NCI-H82 treated with DMSO at 0.1 percent for 48 hours (cell line): ENCODE results near the gene ITGB4.

ENCODE experiments used
- DNase-seq: peaks from one replicate; lab custom pipeline; 2025; ENCODE audit not compliant: unreplicated experiment; lab: John Stamatoyannopoulos, UW

ITGB4 gene

DNA sequence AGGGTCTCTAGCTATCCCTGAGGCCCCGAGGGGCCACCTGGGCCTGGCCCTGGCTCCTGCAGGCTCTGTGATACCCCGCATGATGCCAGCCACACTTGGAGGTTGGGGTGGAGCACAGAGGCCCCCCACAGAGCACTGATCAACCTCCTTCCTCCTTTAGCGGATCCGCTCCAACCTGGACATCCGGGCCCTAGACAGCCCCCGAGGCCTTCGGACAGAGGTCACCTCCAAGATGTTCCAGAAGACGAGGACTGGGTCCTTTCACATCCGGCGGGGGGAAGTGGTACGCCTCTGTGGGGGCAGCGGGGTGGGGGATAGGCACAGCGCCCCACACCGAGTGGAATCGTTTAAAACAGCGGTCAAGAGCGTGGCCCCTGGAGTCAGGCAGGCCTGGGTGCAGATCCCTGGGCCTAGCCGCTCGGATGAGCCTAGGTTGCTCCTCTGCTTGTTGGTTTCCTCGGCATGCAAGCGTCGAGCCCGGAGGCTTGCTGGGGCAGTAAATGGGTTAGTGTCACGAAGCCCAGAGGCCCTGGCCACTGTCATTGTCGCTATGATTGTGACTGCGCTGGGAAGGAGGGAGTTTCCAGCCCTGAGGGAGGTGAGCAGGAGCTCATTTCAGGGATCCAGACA is 9.9 kb downstream of the ITGB4 start:
- DNase-seq = no peak

DNA sequence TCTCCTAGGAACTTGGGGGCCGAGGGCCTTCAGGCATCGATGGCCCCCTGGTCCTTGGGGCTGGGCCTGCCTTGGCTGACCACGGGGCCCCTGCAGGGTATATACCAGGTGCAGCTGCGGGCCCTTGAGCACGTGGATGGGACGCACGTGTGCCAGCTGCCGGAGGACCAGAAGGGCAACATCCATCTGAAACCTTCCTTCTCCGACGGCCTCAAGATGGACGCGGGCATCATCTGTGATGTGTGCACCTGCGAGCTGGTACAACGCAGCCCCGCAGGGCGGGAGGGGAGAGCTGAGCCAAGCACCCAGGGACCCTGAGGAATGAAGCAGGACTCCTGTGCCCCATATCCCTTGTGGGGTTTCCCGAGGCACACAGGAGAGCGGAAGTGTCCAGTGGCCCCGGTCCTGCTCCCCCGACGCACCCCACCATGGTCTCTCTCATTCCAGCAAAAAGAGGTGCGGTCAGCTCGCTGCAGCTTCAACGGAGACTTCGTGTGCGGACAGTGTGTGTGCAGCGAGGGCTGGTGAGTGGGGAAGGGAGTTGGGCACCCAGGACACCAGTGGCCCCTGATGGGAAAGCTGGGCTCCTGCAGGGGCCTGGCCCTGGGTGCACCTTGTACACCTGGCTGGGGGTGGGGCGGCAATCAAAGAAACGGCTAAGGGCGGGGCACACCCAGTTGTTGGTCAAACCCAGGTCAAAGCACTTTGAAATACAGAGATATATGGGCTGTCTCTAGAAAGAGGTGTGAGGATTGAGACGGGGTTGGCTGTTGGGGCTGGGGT is 10.6 kb downstream of the ITGB4 start:
- DNase-seq = no peak

DNA sequence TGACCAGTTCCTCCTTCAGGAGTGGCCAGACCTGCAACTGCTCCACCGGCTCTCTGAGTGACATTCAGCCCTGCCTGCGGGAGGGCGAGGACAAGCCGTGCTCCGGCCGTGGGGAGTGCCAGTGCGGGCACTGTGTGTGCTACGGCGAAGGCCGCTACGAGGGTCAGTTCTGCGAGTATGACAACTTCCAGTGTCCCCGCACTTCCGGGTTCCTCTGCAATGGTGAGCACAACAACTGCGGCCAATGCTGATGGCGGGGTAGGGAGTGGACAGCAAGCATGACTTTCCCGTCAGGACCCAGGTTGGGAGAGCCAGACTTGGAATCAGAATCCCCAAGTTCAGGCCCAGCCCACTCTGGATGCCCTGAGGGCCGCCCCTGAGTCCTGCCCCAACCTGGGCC is 12.2 kb downstream of the ITGB4 start:
- DNase-seq = no peak

DNA sequence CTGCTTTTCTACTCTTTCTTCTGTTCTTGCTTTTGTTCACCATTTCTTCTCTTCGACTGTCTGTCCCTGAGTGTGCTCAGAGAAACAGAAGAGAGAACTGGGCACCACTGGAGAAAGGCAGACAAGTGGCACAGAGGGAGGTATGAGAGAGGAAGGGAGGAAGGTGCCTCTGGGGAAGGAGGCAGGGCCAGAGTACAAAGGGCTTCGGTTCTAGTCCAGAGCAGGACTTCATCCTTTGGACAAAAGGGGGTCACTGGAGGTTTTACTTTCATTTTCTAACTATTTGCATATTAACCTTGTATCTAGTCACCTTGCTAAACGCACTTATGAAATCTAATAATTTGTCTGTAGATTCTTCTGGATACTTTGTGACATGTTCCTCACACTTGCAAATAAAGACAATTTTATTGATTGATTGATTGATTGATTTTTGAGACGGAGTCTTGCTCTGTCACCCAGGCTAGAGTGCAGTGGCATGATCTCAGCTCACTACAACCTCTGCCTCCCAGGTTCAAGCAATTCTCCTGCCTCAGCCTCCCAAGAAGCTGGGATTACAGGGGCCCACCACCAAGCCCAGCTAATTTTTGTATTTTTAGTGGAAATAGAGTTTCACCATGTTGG is 13.5 kb downstream of the ITGB4 start:
- DNase-seq = no peak

DNA sequence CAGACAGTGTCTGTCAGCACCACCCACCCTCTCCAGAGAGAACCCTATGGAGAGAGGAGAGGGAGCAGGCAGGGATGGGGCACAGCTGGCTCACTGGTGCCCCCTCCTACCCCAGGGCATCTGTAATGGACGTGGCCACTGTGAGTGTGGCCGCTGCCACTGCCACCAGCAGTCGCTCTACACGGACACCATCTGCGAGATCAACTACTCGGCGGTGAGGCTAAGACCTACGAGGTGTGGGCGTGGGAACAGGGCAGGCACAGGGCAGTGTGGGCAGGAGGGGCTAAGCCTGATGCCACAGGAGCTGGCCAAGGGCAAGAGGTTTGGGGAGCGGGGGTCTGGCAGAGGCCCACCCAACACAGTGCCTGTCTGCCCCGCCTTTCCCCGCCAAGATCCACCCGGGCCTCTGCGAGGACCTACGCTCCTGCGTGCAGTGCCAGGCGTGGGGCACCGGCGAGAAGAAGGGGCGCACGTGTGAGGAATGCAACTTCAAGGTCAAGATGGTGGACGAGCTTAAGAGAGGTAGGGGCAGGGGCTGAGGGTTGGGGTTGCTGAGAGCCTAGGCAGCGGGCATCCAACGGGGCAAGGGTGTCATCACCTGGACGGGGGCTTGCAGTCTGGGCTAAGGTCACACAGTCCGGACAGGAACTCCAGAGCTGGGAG is 15.0 kb downstream of the ITGB4 start:
- DNase-seq = no peak

DNA sequence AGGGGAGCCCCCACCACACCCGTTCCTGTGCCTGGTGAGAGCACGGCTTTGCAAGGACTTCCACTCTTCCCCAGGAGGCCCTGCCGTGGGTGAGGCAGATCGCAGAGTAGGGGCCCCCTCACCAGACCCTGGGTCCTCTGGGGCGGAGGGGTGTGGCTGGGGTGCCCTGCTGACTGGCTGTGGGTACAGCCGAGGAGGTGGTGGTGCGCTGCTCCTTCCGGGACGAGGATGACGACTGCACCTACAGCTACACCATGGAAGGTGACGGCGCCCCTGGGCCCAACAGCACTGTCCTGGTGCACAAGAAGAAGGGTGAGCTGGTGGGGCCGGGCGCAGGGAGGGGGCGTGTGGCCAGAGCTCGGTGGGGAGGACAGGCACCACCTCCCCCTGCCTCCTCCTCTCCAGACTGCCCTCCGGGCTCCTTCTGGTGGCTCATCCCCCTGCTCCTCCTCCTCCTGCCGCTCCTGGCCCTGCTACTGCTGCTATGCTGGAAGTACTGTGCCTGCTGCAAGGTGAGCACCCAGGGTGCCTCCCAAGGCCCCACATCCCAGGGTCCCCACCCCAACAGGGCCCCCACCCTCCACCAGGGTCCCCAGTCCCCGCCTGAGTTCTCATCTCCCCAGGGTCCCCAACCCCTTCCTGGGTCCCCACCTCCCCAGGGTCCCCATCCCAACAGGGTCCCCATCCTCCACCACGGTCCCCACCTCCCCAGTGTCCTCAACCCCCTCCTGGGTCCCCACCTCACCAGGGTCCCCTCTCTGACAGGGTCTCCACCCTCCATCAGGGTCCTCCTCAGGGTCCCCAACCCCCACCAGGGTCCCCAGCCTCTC is 16.1 kb downstream of the ITGB4 start:
- DNase-seq = no peak

DNA sequence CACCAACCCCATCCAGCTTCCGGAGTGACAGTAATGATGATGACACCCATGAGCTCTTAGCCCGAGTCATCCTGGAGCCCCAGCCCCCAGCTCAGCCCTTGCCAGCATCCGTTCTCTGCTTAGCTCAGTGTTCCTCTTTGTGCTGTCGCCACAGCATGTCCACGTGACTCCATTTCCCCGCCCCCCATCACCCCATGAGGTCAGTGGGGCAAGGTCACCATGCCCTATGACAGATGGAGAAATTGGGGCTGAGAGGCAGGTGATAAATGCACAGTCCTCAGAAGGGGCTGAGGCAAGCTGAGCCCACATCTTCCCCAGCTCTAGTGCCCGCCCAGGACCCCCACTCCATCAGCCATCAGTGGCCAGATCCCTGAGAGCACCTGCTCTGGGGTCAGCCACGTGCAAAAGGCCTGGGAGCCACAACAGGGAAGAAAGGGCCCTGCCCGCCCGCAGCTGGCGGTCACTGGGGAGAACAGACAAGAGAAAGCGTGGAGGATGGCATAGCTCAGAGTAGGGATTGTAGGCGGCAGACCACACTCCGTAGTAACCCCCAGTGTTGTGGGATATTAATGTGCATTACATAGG is 17.1 kb downstream of the ITGB4 start:
- no peak for DNase-seq

DNA sequence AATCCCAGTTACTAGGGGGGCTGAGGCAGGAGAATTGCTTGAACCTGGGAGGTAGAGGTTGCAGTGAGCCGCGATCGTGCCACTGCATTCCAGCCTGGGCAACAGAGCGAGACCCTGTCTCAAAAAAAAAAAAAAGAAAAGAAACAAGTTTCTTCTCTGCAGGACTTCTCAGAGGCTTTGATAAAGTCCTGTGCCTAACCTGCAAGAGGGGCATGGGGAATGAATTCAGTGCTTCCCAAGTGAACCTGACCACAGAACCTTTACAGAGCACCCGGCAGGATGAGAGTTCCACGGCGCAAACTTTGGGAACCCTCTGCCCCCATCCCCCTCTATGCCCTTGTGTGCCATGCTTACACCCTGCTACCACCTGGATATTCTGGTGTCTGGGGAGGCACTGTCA is 17.9 kb downstream of the ITGB4 start:
- DNase-seq = no peak

DNA sequence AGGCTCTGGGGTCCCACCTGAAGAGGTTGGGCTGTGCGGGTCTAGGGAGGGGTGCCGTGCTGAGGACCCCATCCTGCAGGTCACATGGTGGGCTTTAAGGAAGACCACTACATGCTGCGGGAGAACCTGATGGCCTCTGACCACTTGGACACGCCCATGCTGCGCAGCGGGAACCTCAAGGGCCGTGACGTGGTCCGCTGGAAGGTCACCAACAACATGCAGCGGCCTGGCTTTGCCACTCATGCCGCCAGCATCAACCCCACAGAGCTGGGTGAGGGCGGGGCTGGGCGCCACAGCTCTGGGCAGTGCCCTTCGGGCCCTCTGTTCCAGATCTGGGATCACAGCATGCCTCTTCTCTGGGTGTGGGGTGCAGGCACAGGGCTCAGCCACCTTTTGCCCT is 18.5 kb downstream of the ITGB4 start:
- no peak for DNase-seq

DNA sequence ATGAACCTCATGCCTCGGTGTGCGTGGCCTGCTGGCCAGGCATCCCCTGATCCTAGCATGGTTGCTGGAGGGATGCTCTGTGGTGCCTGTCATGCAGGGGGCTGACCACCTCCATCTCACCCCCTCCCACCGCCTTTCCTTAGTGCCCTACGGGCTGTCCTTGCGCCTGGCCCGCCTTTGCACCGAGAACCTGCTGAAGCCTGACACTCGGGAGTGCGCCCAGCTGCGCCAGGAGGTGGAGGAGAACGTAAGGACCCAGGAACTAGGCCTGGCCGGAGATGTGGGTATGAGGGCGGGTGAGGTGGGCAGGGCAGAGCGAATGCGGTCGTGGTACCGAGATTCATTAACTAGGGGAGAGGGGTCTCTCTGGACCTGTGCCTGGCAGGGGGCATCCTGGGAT is 19.0 kb downstream of the ITGB4 start:
- DNase-seq = no peak

DNA sequence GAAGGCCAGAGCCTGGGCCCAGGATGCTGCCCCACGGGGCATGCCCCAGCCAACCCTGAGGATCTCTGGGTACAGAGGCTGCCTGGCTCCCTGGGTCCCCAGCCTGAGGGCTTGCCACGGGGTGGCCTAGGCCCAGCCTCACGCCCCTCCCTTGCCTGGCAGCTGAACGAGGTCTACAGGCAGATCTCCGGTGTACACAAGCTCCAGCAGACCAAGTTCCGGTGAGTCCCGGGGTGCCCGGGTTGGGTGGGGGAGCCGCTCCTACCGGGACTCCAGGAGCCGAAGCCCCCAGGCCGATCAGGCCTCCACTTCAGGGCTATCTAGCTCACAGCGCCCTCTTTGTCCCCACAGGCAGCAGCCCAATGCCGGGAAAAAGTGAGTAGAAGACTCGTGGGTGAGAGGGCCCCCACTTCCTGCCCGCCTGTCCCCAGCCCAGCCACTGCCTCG is 19.4 kb downstream of the ITGB4 start:
- no peak for DNase-seq

DNA sequence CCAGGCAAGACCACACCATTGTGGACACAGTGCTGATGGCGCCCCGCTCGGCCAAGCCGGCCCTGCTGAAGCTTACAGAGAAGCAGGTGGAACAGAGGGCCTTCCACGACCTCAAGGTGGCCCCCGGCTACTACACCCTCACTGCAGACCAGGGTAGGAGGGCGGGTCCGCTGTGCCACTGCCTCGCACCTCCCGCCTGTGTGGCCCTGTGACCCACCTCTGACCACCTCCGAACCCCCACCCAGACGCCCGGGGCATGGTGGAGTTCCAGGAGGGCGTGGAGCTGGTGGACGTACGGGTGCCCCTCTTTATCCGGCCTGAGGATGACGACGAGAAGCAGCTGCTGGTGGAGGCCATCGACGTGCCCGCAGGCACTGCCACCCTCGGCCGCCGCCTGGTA is 21.1 kb downstream of the ITGB4 start:
- DNase-seq = no peak

DNA sequence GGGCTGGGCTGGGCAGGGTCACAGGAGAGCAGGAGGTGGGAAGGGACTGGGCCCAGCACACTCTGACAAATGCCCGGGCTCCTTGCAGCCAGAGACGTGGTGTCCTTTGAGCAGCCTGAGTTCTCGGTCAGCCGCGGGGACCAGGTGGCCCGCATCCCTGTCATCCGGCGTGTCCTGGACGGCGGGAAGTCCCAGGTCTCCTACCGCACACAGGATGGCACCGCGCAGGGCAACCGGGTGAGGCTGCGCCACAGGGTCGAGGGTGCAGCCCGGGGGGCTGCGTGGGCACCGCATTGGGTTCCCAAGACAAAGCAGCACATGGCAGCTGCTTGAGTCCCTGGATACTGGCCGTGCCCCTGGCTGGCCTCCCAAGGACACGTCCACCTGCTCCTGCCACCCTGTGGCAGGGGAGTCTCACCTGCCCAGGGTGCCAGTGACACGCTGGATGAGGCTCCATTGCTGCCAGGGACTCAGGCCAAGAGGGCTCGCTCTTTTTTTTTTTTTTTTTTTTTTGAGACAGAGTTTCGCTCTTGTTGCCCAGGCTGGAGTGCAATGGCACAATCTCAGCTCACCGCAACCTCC is 22.5 kb downstream of the ITGB4 start:
- DNase-seq = no peak

DNA sequence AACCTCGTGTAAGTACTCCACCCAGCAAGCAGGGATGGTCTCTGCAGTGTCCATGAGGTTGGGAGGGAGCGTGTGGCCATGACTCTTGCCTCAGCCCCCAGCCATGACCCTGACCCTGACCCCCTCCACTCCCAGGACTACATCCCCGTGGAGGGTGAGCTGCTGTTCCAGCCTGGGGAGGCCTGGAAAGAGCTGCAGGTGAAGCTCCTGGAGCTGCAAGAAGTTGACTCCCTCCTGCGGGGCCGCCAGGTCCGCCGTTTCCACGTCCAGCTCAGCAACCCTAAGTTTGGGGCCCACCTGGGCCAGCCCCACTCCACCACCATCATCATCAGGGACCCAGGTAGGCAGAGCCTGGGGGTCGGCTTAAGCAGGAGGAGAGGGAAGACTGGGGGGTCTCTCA is 27.4 kb downstream of the ITGB4 start:
- DNase-seq = no peak

DNA sequence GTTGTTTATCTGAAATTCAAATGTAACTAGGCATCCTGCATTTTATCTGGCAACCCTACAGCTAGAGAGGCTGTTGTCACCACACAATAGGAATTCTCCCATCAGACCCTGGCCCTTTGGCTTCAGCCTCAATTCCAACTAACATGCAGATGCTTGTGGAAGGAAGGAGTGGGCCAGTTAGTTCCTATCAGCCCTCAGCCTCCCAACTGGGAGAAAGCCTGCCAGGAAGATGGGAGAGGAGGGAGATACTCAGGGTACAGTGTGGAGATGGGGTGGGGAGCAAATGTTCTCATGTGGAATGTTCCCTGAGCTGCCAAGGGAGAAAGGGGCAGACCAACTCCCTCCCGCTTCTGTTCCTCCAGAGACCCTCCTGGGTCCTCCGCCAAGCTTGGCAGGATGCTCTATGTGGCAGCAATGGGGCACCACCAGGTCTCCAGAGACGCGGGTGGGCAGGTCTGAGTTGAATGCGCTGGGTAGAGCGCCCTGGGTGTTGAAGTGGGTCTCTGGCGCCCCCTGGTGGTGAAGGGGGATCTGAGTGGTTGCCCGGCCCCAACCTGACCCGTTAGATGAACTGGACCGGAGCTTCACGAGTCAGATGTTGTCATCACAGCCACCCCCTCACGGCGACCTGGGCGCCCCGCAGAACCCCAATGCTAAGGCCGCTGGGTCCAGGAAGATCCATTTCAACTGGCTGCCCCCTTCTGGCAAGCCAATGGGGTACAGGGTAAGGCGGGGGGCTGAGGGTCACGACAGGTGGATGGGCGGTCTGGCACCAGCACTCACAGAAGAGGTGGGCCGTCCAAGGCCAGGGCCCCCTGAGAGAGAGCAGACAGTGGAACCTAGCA is 28.5 kb downstream of the ITGB4 start:
- DNase-seq = peak; percentile 17

DNA sequence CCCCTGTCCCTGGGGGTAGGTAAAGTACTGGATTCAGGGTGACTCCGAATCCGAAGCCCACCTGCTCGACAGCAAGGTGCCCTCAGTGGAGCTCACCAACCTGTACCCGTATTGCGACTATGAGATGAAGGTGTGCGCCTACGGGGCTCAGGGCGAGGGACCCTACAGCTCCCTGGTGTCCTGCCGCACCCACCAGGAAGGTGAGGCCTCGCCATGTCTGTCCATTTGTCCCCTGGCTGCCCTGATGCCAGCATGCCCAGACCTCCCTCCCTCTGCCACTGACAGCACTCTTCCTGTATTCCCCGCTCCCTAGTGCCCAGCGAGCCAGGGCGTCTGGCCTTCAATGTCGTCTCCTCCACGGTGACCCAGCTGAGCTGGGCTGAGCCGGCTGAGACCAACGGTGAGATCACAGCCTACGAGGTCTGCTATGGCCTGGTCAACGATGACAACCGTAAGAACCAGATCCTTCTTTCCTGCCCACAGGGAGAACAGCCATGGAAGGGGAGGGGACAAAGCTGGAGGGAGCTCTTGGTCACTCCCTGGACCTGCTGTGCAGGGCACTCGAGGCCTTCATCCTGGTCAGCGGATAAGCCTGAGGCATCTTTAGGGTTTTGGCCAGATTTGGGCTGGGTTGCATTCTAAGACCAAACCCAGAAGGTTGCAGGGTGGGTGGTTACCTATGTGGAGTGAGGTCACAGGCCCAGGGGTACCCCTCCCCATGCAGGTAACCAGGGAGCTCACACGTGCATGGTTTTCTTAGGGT is 29.6 kb downstream of the ITGB4 start:
- no peak for DNase-seq

DNA sequence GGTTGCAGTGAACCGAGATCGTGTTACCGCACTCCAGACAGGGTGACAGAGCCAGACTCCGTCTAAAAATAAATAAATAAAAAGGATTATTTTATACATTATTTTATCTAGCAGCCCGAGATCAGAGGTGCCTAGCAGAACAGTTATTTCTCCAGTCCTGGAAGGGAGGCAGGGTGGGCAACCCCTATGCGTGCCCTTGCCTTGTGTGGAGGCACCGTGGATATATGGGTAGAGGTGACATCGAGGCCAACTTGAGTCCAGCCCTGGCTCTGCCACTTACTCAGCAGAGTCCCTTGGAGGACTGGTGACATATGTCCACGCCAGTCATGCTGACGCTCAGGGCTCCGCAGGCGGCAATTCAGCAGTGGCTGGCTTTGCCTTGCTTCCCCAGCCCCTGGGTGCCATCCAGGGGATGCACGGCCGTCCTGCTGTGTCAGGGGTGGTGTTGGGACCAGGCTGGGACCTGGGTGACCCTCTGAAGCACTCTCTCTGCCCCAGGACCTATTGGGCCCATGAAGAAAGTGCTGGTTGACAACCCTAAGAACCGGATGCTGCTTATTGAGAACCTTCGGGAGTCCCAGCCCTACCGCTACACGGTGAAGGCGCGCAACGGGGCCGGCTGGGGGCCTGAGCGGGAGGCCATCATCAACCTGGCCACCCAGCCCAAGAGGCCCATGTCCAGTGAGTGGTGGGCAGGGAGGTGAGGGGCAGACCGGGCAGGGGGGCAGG is 30.6 kb downstream of the ITGB4 start:
- no peak for DNase-seq

DNA sequence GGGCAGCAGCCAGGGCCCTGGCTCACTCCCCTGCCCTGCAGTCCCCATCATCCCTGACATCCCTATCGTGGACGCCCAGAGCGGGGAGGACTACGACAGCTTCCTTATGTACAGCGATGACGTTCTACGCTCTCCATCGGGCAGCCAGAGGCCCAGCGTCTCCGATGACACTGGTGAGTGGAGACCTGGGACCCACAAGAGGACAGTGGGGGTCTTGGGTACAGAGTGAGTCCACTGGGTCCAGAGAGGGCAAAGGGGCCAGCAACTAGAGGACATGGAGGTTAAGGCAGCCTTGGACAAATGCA is 31.1 kb downstream of the ITGB4 start:
- DNase-seq = no peak
